BLaER1 treated with 17β-estradiol and CSF1 and Interleukin-3, amounts not matched to agents 10 nM and 100 nM (cell line): ENCODE data around the gene ARRDC4.
A peak's percentile ranks its signal among the peaks of the same experiment; 100 is the strongest.

Experiments used
- H3K27ac ChIP-seq, 11 experiments: shearing (Covaris generic); formaldehyde crosslinking; 2 replicates each; pipeline ENCODE4 v1.8.1; 2022
- H3K27me3 ChIP-seq, 11 experiments: shearing (Covaris generic); formaldehyde crosslinking; 2 replicates each; pipeline ENCODE4 v1.8.1; 2022
- H3K36me3 ChIP-seq, 11 experiments: shearing (Covaris generic); formaldehyde crosslinking; 2 replicates each; pipeline ENCODE4 v1.8.1; 2022
- H3K4me1 ChIP-seq, 10 experiments: shearing (Covaris generic); formaldehyde crosslinking; 2 replicates each; pipeline ENCODE4 v1.8.1; 2022
- H3K4me2 ChIP-seq, 11 experiments: shearing (Covaris generic); formaldehyde crosslinking; 2 replicates each; pipeline ENCODE4 v1.8.1; 2022
- H3K4me3 ChIP-seq, 10 experiments: shearing (Covaris generic); formaldehyde crosslinking; 2 replicates each; pipeline ENCODE4 v1.8.1; 2022
- H3K9ac ChIP-seq, 11 experiments: shearing (Covaris generic); formaldehyde crosslinking; 2 replicates each; pipeline ENCODE4 v1.8.1; 2022
- H3K9me3 ChIP-seq, 11 experiments: shearing (Covaris generic); formaldehyde crosslinking; replicated peaks in 1 of 11; 2 replicates each; pipeline ENCODE4 v1.8.1; 2022
- H4K20me1 ChIP-seq, 11 experiments: shearing (Covaris generic); formaldehyde crosslinking; 2 replicates each; pipeline ENCODE4 v1.8.1; 2022
- Cebpa-rat ChIP-seq, 11 experiments: shearing (Covaris generic); IDR thresholded peaks; 2 replicates each; pipeline ENCODE4 v1.8.1; 2022

Gene ARRDC4

DNA sequence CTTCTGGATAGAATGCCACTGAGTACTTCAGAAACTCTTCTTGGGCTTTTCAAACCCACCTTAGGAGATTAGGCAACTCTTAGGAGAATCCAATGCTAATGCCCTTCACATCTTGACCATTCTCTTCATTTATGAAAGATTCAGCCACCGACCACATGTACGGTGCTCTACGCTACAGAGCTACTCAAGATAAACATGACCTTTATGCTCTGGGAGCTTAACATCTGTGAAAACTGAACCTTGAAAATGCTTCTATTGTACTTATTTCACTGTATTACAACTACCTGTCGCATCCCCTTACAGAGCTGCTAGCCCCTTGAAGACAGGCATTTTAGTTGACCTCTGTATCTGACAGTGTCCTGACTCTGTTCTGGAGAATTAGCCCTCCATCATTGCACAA lies 19.5 kb upstream of the ARRDC4 start:
- TF ChIP-seq Cebpa-rat (IDR thresholded peaks at IDR 0.05), result 0 out of 22 replicates have a peak, but pooled peaks of 1 of the 11 experiments have one; percentile 21
- peaks cover 0 to 9% (median 7%) of the 10 kb centered on the region in 10 experiments; a peak in 14 of 20 replicates for H3K4me1 ChIP-seq
- peaks cover 0 to 8% (median 2%) of the 10 kb centered on the region in 11 experiments; a peak in 12 of 22 replicates for H3K9me3 ChIP-seq
- H3K36me3 ChIP-seq, result no peaks in the 10 kb centered on the region
- no peak overlapping the region for H3K9ac ChIP-seq
- no peak overlapping the region for H3K4me2 ChIP-seq
- no peak overlapping the region for H3K4me3 ChIP-seq
- no peak overlapping the region for H3K27ac ChIP-seq
- H4K20me1 ChIP-seq, result no peaks in the 10 kb centered on the region
- H3K27me3 ChIP-seq, result no peaks in the 10 kb centered on the region

- no peaks in the 10 kb centered on the region for H3K27me3 ChIP-seq
- no peak overlapping the region for H3K4me3 ChIP-seq
These were observed 18.9 kb upstream of the ARRDC4 start for GRCh38 chr15:97941572-97941971.

GRCh38 chr15:97944724-97945123 lies 15.8 kb upstream of the ARRDC4 start:
- no peaks in the 10 kb centered on the region for H3K36me3 ChIP-seq
- no peak overlapping the region; a peak in 1 of 22 replicates for H3K27ac ChIP-seq
- no peak overlapping the region for H3K4me2 ChIP-seq
- H3K9me3 ChIP-seq, result peaks cover 0 to 5% (median 0%) of the 10 kb centered on the region in 11 experiments; a peak in 2 of 22 replicates
- peaks cover 0 to 15% (median 12%) of the 10 kb centered on the region in 10 experiments; a peak in 14 of 20 replicates for H3K4me1 ChIP-seq
- no peak overlapping the region for H3K4me3 ChIP-seq
- no peaks in the 10 kb centered on the region for H3K27me3 ChIP-seq
- TF ChIP-seq Cebpa-rat (IDR thresholded peaks at IDR 0.05), result no peak
- H3K9ac ChIP-seq, result no peak overlapping the region
- H4K20me1 ChIP-seq, result no peaks in the 10 kb centered on the region

More at GRCh38 chr15:97941572-97941971, 18.9 kb upstream of the ARRDC4 start:
- TF ChIP-seq Cebpa-rat (IDR thresholded peaks at IDR 0.05), result no peak
- H3K36me3 ChIP-seq, result no peaks in the 10 kb centered on the region
- no peak overlapping the region for H3K27ac ChIP-seq
- H3K4me2 ChIP-seq, result no peak overlapping the region
- H3K4me1 ChIP-seq, result peaks cover 0 to 15% (median 12%) of the 10 kb centered on the region in 10 experiments; a peak in 14 of 20 replicates
- H4K20me1 ChIP-seq, result no peaks in the 10 kb centered on the region
- peaks cover 0 to 4% (median 0%) of the 10 kb centered on the region in 11 experiments; a peak in 1 of 22 replicates for H3K9me3 ChIP-seq
- H3K9ac ChIP-seq, result no peak overlapping the region

DNA sequence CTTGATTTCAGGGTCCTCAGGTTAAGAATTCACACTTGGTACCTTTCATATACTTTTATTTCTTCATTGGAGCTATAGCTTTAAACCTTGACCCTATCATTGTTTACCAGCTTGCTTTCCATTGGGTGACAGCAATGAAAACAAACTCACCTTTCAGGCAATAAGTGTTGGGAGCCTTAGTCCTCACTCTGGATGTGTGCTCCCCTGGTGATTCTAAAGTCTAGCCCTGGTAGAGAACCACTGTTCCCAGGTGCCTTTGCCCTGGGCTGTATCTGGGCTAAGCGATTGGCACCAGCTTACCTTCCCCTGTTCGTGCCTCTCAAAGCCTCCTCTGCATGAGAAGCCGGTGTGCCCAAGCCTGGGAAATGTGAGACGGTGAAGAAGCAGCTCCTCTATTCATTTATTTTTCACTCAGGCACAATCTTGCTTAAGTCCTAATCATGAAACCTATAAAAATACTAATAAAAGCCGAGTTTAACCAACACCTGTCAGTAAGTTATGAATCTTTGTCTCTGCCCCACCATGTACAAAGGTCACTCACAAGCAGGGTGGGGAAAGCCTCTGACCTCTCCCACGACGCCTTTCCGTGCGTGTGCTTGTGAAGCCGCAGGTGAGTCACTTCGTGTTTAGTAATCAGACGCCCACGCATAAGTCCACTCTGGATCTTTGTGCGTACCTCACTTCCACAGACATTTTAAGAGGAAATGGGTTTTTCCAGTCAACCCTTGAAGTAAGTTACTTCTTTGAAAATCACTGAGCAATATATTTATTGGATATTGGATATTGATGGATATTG lies 12.8 kb upstream of the ARRDC4 start:
- Histone ChIP-seq H3K36me3 (no peaks in the 10 kb centered on the region), H3K27me3 (no peaks in the 10 kb centered on the region), H3K27ac (no peak overlapping the region), H3K4me1 (peaks cover 0 to 15% (median 12%) of the 10 kb centered on the region in 10 experiments; a peak in 14 of 20 replicates), H4K20me1 (no peaks in the 10 kb centered on the region), H3K4me2 (no peak overlapping the region), H3K9ac (no peak overlapping the region), H3K9me3 (peaks cover 0 to 5% (median 0%) of the 10 kb centered on the region in 11 experiments; a peak in 2 of 22 replicates), H3K4me3 (no peak overlapping the region)
- no peak for TF ChIP-seq Cebpa-rat (IDR thresholded peaks at IDR 0.05)

- Histone ChIP-seq H3K4me2 (no peak overlapping the region), H3K9me3 (peaks cover 16 to 33% (median 25%) of the 10 kb centered on the region in 11 experiments), H3K36me3 (0 out of 22 replicates have a peak, but pooled peaks cover 0 to 4% (median 0%) of the 10 kb centered on the region in 11 experiments), H3K4me1 (no peaks in the 10 kb centered on the region), H3K9ac (no peak overlapping the region), H3K4me3 (no peak overlapping the region), H4K20me1 (no peaks in the 10 kb centered on the region), H3K27me3 (no peaks in the 10 kb centered on the region), H3K27ac (no peak overlapping the region)
- no peak for TF ChIP-seq Cebpa-rat (IDR thresholded peaks at IDR 0.05)
These were observed 7.2 kb upstream of the ARRDC4 start for GRCh38 chr15:97953254-97953653.

GRCh38 chr15:97953748-97954147 lies 6.8 kb upstream of the ARRDC4 start:
- Histone ChIP-seq H3K27me3 (no peaks in the 10 kb centered on the region), H4K20me1 (no peaks in the 10 kb centered on the region), H3K27ac (no peak overlapping the region), H3K9ac (no peak overlapping the region), H3K9me3 (peaks cover 16 to 33% (median 25%) of the 10 kb centered on the region in 11 experiments), H3K36me3 (0 out of 22 replicates have a peak, but pooled peaks cover 0 to 4% (median 0%) of the 10 kb centered on the region in 11 experiments), H3K4me3 (no peak overlapping the region), H3K4me2 (no peak overlapping the region), H3K4me1 (no peaks in the 10 kb centered on the region)
- no peak for TF ChIP-seq Cebpa-rat (IDR thresholded peaks at IDR 0.05)

DNA sequence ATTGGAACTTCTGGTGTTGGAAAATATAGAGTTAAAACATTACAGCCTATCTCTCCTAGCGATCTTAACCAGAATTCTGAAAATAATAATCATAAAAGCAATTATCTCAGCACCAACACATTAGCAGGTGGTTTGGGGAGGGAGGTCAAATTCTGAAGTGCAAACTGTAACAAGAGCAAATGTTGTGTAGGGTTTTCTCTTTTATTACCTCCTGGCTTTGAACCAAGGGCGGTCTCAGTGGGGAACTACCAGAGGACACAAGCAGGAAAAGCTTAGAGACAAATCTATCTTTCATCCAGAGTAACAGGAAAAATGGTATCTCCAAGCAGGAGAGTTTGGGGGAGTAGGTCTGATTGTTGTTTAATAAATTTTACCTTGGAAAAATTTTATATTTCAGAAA lies 5.5 kb upstream of the ARRDC4 start:
- Histone ChIP-seq H3K9ac (no peak overlapping the region), H3K27ac (no peak overlapping the region), H3K9me3 (peaks cover 16 to 30% (median 25%) of the 10 kb centered on the region in 11 experiments), H3K36me3 (0 out of 22 replicates have a peak, but pooled peaks cover 0 to 4% (median 0%) of the 10 kb centered on the region in 11 experiments), H4K20me1 (no peaks in the 10 kb centered on the region), H3K4me3 (no peak overlapping the region), H3K4me2 (no peak overlapping the region), H3K4me1 (peaks cover 7 to 11% (median 9%) of the 10 kb centered on the region in 10 experiments), H3K27me3 (no peaks in the 10 kb centered on the region)
- no peak for TF ChIP-seq Cebpa-rat (IDR thresholded peaks at IDR 0.05)

DNA sequence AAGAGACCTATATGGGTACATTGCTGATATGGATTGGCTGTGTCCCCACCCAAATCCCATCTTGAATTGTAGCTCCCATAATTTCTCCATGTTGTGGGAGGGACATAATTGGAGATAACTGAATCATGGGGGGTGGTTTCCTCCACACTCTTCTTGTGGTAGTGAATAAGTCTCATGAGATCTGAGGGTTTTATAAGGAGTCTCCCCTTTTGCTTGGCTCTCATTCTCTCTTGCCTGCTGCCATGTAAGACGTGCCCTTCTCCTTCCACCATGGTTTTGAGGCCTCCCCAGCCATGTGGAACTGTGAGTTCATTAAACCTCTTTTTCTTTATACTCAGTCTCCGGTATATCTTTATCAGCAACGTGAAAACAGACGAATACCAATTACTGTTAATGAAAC lies 5.0 kb upstream of the ARRDC4 start:
- Histone ChIP-seq H3K27me3 (no peaks in the 10 kb centered on the region), H3K27ac (no peak overlapping the region), H3K4me1 (peaks cover 7 to 11% (median 9%) of the 10 kb centered on the region in 10 experiments), H3K4me3 (no peak overlapping the region), H3K36me3 (0 out of 22 replicates have a peak, but pooled peaks cover 0 to 4% (median 0%) of the 10 kb centered on the region in 11 experiments), H3K4me2 (no peak overlapping the region), H4K20me1 (no peaks in the 10 kb centered on the region), H3K9ac (no peak overlapping the region), H3K9me3 (peaks cover 16 to 30% (median 25%) of the 10 kb centered on the region in 11 experiments)
- TF ChIP-seq Cebpa-rat (IDR thresholded peaks at IDR 0.05), result no peak

DNA sequence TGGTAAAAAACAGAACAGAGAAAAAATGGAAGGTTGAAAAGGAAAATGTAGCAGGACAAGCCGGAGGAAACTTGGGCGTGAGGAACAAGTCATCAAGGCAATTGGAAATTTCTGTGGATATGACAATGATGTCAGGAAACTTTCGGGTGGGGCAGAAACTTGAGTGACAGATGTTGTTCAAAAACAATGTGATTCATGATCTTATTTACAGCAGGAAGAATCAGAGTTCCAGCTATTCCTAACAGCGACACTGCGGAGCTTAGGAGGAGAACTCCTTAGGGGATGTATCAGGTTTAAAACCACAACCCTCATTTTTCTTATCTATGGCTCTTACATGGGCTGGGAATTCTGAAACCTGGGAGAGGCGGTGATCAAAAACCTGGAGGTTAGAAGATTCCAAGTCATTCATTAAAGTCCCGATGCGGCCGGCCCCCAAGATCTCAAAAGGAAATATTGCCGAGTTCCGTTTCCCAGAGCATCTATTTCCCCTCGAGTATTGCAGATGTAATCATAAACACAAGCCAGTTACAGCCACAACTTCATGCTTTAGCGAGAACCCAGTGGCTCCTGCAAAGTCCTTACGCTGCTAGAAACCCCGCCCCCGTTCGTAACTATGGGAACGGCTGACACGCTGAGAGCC lies 659 bp upstream of the ARRDC4 start:
- TF ChIP-seq Cebpa-rat (IDR thresholded peaks at IDR 0.05), result peak in 3 of 11 experiments; percentile 51 to 80 (median 67); a peak in 4 of 22 replicates
- Histone ChIP-seq H3K27ac (peak overlapping the region; percentile 18 to 84 (median 73); a peak in 21 of 22 replicates), H3K4me2 (peak overlapping the region; percentile 73 to 89 (median 82)), H3K9ac (peak overlapping the region; percentile 55 to 78 (median 67); a peak in 21 of 22 replicates), H4K20me1 (peaks cover 0 to 37% (median 12%) of the 10 kb centered on the region in 11 experiments; a peak in 8 of 22 replicates), H3K27me3 (peaks cover 0 to 8% (median 0%) of the 10 kb centered on the region in 11 experiments; a peak in 6 of 22 replicates), H3K9me3 (peaks cover 14 to 28% (median 21%) of the 10 kb centered on the region in 11 experiments), H3K36me3 (peaks cover 0 to 15% (median 10%) of the 10 kb centered on the region in 11 experiments; a peak in 12 of 22 replicates), H3K4me3 (peak overlapping the region; percentile 46 to 69 (median 58)), H3K4me1 (peaks cover 18 to 38% (median 29%) of the 10 kb centered on the region in 10 experiments)
